Right ventricle myocardium inferior (tissue), 1 donor: ENCODE results near the gene SORCS2. TPM values are rescaled to one million over a fixed set of nuclear protein-coding genes. Genes with fewer than 3 reads are reported as not detected.

Experiments used
- ATAC-seq: fragments of 200-7000 bp; cut with Tn5 transposase; one replicate; pipeline ENCODE4 v1.9.1; 2020; ENCODE audit warnings: mild to moderate bottlenecking, moderate library complexity
- DNase-seq: peaks from one replicate; pipeline ENCODE4 v3.0.0; 2021; ENCODE audit errors: missing footprints
- intact Hi-C: fragments of 100-400 bp; cut with DNase I; formaldehyde crosslinking; loops from one replicate; pipeline ENCODE4 v1.11.0; 2022
- total RNA-seq: library from RNA; stranded (reverse); fragmentation: NEBNext Ultra II Directional; extraction: Animal tissue kit (Norgen Biotek cat#: 25700); gene quantifications from one replicate; pipeline ENCODE4 v1.2.1, GENCODE V29; 2021
- donor health status: DM: no; HTN: yes; CAD: no; lungs with severe emphysema.

SORCS2 gene
- total RNA-seq, 1 donor from 2014 or later, result 1.1 TPM

DNA sequence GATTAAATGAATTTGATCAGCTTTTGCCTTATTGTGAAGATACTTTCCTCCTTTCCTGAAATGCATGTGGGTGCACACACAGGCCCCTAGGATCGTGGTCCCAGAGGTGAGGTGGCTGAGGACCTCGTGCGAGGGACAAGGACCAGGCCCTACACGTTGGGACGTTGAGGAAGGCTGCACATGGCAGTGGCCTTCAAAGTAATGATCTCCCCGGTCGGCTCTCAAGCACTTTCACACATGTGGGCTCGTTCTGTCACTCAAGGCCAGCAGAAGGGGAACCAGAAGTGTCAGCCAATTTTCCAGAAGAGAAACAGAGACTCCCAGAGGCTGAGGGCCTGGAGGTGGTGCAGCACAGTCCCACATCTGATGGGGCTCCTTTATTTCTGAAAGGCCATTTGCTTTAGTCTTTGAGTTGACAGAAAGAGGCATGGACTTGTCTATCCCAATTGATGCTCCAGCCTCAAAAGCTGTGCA, 550.5 kb downstream of the SORCS2 start:
- ATAC-seq (no peak), DNase-seq (no peak)

GRCh38 chr4:7744142-7744804, 551.9 kb downstream of the SORCS2 start:
- DNase-seq (no peak), ATAC-seq (peak; percentile 37)
- intact Hi-C loops, result no loop called here

More for the DNA sequence above, 550.5 kb downstream of the SORCS2 start:
- intact Hi-C loops, result no loop called here

- ATAC-seq, result no peak
- no peak for DNase-seq
- intact Hi-C loops, result no loop called here
These were observed 553.1 kb downstream of the SORCS2 start for GRCh38 chr4:7745301-7745885.

- ATAC-seq, result no peak
- DNase-seq, result no peak
- intact Hi-C loops, result no loop called here
These were observed 554.2 kb downstream of the SORCS2 start for GRCh38 chr4:7746351-7747061.

DNA sequence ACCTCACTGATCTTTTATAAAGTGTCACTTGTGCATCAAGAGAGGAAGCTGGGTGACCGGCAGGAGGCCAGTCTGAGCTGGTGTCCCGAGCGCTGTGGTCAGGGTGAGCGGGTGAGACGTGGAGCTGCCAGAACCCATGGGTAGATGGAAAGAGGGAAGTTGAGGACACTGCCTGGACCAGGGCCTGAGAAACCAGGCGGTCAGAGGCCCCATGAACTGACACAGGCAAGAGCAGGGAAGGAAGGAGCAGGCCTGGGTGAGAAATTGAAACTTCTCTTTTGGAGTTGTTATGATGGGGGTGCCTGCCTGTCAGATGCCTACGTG, 554.7 kb downstream of the SORCS2 start:
- ATAC-seq (peak; percentile 64), DNase-seq (no peak)
- intact Hi-C loops, result no loop called here

- ATAC-seq, result no peak
- no peak for DNase-seq
- intact Hi-C loops, result no loop called here
These were observed 555.2 kb downstream of the SORCS2 start for GRCh38 chr4:7747566-7747965.

DNA sequence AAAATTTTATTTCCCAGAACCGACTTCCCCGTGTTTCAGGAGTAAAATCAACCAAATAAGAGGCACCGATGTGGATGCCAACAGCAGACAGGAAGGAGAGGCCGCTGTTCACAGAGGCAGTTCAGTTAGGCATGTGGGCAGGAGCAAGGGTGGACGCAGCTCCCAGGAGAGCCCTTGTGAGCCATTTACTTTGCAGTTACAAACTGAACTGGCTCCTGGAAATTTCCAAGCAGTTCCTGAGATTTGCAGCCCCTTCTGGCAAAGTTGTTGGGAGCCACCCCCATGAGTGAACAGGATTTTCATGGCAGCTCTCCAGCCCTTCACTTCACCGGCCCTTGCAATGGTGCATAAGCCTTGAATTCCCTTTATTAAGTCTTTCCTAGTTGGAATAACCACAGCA, 558.2 kb downstream of the SORCS2 start:
- ATAC-seq (no peak), DNase-seq (no peak)
- intact Hi-C loops, result no loop called here

GRCh38 chr4:7750972-7751371, 558.6 kb downstream of the SORCS2 start:
- DNase-seq (no peak), ATAC-seq (no peak)
- intact Hi-C loops, result no loop called here

GRCh38 chr4:7752649-7753048, 560.3 kb downstream of the SORCS2 start:
- no peak for DNase-seq
- ATAC-seq, result no peak
- intact Hi-C loops, result no loop called here

DNA sequence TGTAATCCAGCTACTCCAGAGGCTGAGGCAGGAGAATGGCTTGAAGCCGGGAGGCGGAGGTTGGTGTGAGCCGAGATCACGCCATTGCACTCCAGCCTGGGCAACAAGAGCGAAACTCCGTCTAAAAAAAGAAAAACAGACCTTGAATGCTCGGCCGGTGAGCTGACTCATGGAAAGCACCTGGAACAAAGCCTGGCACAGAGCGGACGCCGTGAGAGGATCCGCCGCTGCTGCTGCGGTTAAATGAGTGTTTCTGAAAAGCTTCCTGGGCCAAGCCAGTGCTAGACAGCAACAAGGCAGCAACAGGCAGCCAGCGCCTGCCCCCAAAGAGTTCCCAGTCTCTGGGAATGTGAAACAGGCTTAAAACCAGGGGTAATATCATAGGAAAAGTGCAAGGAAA, 560.9 kb downstream of the SORCS2 start:
- ATAC-seq (no peak), DNase-seq (no peak)
- intact Hi-C loops, result no loop called here

DNA sequence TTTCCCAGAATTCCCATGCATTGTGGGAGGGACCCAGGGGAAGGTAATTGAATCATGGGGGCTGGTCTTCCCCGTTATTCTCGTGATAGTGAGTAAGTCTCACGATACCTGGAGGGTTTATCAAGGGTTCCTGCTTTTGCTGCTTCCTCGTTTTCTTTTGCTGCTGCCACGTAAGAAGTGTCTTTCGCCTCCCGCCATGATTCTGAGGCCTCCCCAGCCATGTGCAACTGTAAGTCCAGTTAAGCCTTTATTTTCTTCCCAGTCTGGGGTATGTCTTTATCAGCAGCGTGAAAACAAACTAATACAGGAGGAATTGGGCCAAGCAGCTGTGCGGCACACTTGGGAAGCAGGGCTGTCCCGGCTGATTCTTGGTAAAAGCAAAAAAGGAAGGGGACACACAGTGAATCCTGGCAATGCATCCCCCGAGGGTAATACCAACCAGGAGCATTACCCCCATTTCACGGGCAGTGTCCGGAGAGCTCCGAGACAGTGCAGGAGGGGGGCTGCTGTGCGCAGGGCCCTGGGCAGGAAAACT, 561.7 kb downstream of the SORCS2 start:
- DNase-seq (no peak), ATAC-seq (no peak)
- intact Hi-C loops, result no loop called here

- DNase-seq, result no peak
- ATAC-seq, result no peak
- intact Hi-C loops, result no loop called here
These were observed 562.4 kb downstream of the SORCS2 start for GRCh38 chr4:7754565-7755262.

DNA sequence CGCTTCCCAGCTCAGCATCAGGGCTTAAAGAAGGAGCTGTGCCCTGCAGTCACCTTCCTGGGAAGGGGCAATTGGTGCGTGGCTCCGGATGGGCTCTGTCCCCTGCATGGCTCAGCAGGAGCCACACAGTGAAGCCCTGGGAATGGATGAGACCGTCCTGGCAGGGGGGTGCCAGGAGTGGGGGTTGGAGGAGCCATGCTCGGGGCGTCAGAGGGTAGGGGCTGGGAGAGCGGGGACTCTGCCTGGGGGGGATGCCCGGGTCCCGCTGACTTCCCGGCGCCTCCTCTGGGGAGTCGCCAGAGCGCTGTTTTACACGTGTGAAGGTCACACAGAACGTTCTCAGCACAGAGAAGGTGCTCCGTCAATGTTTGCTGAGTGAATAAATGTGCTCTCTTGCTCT, 563.2 kb downstream of the SORCS2 start:
- intact Hi-C loops, result no loop called here
- ATAC-seq (no peak), DNase-seq (no peak)

DNA sequence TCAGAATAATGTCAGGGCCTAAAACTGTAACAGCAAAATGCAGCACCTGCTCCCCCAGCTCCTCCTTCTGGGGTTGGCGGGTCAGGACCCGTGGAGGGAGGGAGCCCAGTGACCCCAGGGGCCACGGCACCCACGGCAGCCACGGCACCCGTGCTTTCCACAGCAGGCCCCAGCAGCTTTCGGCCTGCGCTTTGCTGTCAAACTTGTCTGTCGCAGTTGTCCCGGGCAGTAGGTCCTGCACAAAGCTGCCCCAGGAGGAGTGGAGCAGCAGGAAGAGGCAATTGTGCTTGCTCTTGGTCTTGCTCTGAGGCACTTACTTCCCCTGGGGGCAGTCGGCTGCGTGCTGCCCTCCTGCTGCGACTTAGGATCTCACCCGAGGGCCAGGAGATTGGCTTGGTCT, 563.7 kb downstream of the SORCS2 start:
- no peak for ATAC-seq
- intact Hi-C loops, result no loop called here
- DNase-seq, result no peak

DNA sequence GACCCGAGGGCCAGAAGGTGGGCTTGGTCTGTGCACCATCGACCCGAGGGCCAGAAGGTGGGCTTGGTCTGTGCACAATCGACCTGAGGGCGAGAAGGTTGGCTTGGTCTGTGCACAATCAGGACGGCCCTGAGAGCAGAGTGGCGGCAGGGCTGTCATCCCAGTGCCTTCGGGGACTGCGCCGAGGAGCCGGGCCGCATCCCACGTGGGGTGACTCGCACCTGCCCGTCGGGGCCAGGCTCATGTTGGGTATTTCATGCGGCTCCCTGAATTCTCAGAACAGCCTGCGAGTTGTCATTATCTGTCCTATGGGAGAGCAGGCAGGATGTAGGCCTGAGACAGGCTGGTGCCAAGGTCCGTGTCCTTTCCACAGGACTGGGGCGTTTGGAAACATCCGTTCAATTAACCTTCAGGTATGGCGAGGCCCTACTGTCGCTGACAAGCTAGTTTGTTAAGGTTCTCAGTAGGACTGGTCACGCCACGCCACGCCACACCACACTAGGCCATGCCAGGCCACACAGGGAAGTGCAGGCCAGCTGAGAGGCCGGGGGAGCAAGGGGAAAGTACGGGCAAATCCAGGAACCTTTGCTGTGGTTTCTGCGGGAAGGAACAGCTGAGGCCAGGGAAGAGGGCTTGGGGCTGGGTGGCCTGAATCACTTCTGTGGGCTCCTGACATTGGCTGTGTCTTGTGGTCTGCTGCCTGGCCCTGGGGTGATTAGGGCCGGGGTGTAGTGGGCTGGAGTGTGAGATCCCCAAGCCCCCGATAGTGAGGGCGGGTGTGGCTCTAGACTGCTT, 564.4 kb downstream of the SORCS2 start:
- intact Hi-C loops, result no loop called here
- ATAC-seq (no peak), DNase-seq (no peak)

DNA sequence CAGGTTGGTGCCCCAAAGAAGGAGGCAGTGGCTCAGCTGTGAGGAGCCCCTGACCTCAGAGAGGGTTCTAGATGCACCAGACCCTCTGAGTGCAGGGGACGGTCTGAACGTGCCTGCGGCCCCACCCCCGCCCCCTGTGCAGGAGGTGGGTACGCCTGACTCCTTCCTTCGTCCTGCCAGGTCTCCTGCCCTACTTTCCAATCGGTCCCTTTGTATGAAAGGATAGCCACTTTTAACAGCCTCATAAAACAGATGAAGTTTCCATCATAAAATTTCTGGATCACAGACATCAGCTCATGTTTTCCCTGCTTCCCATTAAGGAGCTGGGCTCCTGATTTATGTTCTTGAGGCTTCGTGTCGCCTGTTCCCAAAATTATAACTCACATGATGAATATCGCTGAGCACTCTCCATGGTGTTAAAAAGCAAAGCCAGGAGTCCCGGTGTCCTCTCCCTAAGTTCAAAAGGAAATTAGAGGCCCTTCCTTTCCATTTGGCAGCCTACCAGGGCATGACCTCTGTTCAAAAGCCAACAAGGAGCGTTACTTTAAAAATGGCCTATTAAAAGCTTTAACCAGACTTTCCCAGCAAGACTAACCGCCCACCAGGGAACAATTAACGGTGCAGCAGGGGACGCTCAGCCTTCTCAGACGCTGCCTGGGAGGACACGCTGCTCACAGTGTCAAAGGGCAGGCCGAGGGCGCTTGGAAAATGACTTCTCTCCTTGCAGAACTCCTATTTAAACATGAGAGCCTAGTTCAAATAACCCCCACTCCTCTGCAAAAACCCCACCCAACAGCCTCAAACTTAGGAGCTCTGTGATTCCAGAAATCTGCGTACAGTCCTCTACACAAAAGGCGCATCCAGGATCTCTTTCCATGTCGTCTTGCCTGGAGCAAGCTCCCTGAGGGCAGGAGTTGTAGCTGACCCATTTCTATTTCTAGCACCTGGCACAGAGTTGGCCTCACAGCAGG, 565.4 kb downstream of the SORCS2 start:
- intact Hi-C loops, result no loop called here
- no peak for ATAC-seq
- no peak for DNase-seq

GRCh38 chr4:7758476-7758875, 566.1 kb downstream of the SORCS2 start:
- no peak for DNase-seq
- no peak for ATAC-seq
- intact Hi-C loops, result no loop called here

DNA sequence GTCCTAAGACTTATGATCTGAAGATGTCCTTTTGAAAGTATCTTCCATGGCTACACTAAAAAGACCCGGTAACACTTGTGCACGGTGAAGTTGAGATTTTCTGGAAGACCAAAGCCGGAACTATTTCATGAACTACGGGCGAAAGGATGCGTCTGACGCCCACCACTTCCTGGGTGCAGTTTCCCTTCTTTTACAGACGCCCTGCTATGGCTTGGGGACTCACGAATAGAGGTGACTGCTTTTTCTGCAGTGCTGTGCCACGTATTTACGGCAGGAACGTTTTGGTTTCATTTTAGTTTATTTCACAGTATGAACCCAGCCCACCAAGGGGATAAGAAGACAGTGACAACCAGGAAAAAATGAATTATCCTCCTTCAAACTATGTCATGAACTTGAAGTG, 566.9 kb downstream of the SORCS2 start:
- no peak for ATAC-seq
- DNase-seq, result no peak
- intact Hi-C loops, result no loop called here
